NCI-H2227 (cell line): ENCODE results near the gene SLC38A4.

Source experiments
- DNase-seq: peaks from one replicate; lab custom pipeline; 2025; ENCODE audit not compliant: unreplicated experiment; lab: John Stamatoyannopoulos, UW

The SLC38A4 gene

DNA sequence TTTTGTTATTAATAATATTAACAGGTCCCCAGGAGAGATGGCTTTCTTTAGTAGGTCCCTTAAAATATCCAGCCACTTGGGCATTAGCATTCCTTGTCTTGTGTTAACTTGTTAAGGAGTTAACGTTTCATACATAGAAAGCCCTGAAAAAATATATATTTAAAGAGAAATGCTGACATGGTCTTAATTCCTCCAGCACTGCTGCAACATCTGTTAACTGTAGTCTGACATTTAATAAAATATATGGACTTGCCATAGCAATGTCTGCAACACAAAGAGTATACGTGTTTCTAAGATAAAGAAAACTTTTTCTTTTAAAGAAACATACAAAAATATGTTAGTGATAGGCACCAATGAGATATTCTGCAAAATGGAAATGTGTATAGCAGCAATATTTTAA is 10.0 kb downstream of the SLC38A4 start:
- no peak for DNase-seq

DNA sequence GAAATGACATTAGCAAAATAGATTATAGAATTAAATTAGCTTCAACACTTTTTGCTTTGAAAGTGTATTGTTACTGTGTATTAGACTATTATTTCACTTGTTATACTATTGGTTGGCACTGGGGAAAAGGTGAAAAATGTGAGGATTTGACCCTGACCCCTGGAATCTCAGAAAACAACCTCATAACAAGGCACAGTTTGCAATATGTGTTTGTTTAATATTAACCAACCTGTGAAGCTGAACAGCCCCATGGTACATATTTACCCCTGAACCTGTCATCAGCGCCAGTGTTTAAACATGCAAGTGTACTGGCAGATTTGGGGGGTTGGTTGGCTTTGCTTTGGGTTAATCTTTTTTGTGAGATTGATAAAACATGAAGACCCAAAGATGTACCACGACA is 11.7 kb downstream of the SLC38A4 start:
- DNase-seq, result no peak

GRCh38 chr12:46811185-46811584 is 14.6 kb downstream of the SLC38A4 start:
- no peak for DNase-seq

DNA sequence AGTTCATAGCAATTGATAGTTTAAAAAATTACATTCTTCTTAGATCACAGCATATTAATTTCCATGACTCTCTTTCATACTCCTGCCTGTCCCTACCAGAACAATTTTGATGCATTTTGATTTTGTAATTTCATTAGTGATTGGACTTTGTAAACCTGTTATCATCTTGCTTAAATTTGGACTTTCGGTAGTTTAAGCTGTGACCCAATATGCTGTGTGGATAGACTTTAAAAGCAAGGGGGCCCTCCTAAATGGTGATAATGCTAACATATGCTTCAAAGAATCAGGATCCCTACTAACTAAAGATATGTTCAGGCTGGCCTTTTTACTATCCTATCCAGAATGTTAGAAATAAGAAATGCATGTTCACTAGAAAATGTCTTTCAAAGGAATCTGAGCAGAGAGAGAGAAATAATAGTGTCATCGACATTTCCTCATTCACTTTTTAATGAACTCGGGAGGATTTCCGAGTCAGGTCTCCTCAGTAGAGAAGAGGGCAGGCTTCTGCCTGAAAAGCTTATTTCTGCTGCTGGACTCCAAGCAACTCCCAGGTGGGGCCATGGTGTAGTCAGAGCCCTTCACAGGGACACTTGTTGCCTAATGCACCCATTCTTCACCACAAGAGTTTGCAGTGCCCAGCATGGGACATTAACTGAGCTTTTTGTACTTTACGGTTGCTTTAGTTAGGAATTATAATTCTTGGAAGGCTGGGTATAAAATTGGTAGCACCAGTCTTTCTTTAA is 16.7 kb downstream of the SLC38A4 start:
- DNase-seq, result no peak

GRCh38 chr12:46808317-46808716 is 17.5 kb downstream of the SLC38A4 start:
- no peak for DNase-seq

GRCh38 chr12:46804054-46804453 is 21.7 kb downstream of the SLC38A4 start:
- no peak for DNase-seq

DNA sequence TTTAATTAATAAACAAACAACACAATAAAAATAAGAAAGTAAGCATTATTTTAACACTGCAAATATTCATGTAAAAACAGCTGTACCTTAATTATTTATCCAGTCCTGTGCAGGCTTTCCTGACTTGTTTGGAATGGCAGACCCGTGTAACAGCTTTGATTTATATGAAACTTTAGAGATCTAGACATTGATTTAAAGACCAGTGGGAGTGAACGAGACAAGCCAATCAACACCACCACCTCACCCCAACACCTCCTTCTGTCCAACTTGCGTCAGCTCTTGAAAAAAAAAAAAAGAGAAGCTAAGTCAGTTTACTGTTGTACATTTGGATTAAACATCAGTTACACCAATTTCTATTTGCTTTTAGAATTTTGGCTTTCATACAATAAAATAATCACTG is 22.3 kb downstream of the SLC38A4 start:
- DNase-seq, result no peak

DNA sequence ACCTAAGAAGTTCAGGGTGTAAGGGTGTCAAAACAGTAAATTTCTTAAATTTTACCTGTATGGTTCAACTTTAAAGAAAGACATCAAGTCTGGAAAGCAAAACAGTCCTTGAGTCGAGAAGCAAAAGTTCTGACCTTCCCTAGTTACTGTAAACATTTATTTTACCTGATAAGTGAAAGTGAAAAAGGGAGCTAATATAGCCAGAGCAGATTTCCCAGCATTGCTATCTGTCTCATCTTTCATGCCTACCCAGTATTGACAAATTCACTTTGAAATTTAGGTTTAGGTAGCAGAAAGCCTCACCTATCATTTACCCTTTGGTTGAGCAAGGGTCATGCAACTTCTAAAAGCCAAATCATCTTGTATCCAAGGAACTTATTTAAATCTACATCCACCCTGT is 24.5 kb downstream of the SLC38A4 start:
- no peak for DNase-seq

DNA sequence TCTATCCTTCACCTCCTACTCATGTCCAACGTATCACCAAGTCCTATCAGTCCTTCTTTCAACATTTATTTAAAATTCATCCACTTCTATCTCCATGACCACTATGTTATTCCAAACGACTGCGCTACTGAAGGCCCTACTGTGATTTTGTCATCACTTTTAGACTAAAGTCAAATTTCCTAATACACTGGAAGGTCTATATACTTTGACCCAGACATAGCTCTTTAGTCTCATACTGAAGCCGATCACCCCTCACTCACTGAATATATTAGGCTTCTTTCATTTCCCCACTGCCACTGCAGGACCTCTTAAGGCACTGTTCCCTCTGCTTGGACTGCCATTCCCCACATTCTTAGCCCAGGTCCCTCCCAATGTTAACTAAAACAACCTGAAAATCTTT is 25.6 kb downstream of the SLC38A4 start:
- no peak for DNase-seq

- no peak for DNase-seq
These were observed 27.1 kb downstream of the SLC38A4 start for GRCh38 chr12:46798648-46799047.

GRCh38 chr12:46798056-46798455 is 27.7 kb downstream of the SLC38A4 start:
- DNase-seq, result no peak

DNA sequence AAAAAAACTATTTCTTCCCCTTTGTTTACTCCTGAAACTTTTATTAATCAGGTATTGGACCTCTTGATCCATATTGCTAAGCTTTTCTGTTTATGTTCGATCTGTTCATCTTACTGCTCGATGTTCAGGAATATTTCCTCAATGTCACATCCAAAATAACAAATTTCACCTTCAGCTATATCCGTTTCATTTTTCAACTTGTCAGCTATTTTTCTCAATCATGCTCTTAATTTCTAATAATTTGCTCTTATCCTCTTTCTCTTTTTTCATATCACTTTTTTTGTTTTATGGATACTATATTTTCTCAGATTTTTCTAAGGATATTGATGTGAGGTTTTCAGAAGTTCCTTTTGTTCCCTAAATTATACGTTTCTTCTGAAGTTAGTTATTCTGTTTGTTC is 29.8 kb downstream of the SLC38A4 start:
- no peak for DNase-seq

DNA sequence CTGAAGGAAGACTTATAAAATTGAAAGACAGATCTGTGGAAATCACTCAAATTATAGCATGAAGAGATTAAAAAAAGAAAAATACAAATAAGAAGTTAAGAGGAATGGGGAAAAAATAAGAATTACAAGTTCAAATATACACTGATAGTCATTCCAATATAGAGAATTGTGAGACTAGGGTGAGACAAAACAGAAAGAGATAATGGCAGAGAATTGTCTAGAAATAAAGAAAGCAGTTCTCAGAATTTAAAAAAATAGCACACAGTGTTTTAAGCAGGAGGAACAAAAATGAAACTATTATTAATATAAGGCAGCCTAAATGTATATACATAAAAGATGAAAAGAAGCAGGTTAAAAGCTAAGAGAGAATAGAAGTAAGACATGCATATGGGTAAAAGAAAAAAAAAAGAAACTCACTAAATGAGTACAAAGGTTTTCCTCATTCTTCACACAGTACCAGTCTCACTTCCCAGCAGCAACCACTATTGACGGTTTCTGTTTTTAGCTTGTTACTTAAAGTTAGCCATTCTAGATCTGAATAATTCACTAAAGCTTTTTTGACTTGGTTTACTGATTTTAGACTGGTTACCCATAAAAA is 31.1 kb downstream of the SLC38A4 start:
- no peak for DNase-seq

DNA sequence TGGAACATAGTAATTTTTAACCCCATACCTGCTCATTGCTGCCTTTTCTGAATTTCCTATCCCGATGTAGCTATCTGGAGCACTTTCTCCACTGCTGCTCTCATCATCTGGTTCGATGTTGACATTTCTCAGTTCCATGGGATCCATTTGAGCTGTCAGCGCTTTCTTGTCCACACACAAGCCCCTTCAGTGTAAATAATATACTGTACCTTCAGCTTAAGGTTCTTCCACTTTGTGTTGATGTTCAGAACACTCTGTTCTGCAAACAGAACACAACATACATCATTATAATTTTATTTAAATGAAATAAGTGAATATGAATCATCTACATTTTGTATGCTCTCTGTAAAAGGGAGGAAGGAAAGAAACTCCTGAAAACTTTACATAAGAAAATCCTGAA is 32.9 kb downstream of the SLC38A4 start:
- DNase-seq, result no peak

DNA sequence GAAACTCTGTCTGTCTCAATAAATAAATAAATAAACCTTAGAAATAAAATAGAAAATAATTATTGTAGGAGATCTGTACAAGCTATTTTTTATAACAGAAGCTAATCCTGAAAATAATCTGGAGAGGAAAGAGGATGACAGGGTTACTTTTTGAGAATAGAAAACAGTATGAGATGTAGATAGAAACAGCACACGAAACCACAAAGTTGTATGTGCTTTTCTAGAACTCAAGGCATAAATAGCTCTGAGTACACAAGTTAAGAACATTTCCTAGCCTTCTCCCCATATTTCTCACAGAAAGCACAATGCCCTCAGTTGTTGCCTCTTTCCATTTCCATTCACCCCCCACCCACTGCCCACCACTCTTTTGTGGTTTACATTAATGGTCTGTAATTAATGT is 35.7 kb downstream of the SLC38A4 start:
- no peak for DNase-seq

DNA sequence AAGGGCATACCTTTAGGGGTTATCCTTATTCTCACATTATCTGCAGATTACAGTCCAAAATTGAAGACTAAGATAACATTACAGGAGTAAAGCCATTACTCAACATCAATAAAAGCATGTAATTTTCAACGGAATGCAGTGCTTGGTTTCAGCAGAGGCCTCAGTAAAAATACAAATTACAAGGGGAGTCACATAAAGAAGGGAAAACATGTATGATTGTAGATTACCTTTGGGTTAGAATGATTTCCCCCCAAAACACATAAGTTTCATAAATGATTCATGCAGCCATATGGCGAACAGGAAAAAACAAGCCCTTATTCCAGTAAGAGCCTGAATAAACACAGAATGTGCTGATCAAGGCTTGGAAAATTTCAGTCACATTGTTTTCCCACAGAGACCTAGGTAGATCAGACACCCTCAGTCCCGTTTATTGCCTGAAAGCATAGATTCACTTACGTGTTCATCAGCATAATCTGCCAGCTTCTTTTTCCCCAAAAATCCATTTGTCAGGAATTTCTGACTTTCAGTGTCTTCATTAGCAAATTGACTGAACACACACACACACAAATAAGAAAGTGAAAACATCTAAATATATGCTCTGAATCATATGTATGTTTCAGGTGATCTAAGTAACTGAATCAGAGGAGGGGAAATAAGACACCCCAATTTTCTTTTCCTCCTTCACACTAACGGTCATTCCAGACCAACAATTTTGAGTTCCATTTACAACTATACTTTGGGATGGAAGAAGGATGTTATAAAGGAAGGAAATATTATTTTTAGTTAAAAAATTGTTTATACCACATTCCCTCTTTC is 37.5 kb downstream of the SLC38A4 start:
- DNase-seq, result no peak

- DNase-seq, result no peak
These were observed 38.2 kb downstream of the SLC38A4 start for GRCh38 chr12:46787496-46788055.

- DNase-seq, result no peak
These were observed 39.0 kb downstream of the SLC38A4 start for GRCh38 chr12:46786774-46787173.

DNA sequence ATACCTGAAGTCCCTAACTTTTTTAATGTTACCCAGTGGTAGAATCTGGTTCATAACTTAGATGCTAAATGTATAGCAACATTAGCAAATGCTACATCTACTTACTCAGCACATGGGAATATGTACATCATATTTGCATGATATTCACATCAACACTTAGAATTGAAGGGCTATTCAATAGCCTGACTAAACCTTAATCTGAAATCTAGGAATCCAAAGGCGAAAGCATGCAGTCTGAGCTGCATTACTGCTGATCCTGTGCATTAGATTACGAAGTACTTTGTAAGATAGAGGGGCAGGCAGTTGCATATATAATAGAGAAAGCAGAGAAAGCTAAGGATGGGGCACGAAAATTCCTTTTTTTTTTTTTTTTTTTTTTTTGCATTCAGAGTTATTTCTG is 40.4 kb downstream of the SLC38A4 start:
- DNase-seq, result no peak

DNA sequence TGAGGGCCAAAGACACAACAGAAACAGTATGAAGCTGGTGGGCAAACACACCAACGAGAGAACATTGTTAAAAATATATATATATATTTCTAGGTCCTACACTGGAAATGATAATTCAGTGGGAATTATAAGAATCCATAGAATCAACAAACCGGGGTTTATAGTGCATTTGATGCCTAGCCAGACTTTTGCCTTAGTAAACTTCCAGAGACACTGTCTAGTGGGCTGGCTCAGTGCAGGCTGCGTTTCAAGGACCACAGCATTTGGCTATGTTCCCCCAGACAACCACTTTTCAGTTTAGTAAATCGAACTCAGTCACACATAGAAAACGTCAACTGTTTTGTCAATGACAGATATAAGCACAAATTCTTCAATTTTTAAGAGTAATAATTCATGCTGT is 41.9 kb downstream of the SLC38A4 start:
- DNase-seq, result no peak

- DNase-seq, result no peak
These were observed 45.9 kb downstream of the SLC38A4 start for GRCh38 chr12:46779879-46780278.

DNA sequence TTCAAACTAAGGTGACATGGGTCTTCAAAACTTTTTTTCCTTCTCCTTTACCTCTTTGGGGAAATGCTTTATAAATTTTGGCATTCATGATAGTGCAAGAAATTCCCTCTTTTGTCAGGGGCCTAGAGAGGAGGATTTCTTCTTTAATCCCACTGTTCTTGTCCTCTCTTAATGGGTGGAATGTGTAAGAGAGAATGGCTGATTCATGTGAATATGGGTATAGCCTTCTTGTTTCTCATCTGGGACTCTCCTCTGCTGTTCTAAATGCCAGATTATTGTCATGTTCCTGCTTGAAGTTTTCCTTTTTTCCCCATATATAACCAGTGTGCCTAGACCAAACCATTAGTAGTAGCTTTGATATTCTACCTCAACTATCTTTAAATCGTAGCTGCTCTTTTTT is 46.7 kb downstream of the SLC38A4 start:
- DNase-seq, result no peak
